ENCODE measurements around the gene KRT40. TPM values are rescaled to one million over a fixed set of nuclear protein-coding genes. Genes with fewer than 3 reads are reported as not detected.

KRT40 gene
- total RNA-seq, 1 experiment from 2014 or later: not detected

GRCh38 chr17:40992666-40993065 lies 8.5 kb upstream of the KRT40 start:
- intact Hi-C loops (cut with micrococcal nuclease; ENCODE audit: unreplicated experiment): no loop called here
- Histone ChIP-seq H3K9me3 (ENCODE audit: control insufficient read depth, insufficient read depth, low read depth, low read length) (no peaks in the 10 kb centered on the region), H3K36me3 (ENCODE audit: control insufficient read depth, insufficient read depth, low read length) (no peaks in the 10 kb centered on the region), H3K27ac (ENCODE audit: low read length) (no peak overlapping the region), H3K27me3 (ENCODE audit: control insufficient read depth, insufficient read depth, low read length) (peaks cover 13% of the 10 kb centered on the region), H3K4me1 (ENCODE audit: control insufficient read depth, insufficient read depth, low read length) (no peaks in the 10 kb centered on the region), H3K4me3 (ENCODE audit: low read depth in 2 of 2, low read length in 2 of 2) (no peak overlapping the region)
- no TSS peak for BruUV-seq (replicated peaks)
- DNase-seq (ENCODE audit: low read depth, low spot score): no peak
- in situ Hi-C loops (cut with HindIII; ENCODE audit: low pct_unique_long_range_greater_than_20kb, low sequenced_read_pairs): no loop called here
- no peak for ATAC-seq
- TF ChIP-seq CTCF (IDR thresholded peaks at IDR 0.05) (no peak), SIN3A (IDR thresholded peaks at IDR 0.05; ENCODE audit: borderline replicate concordance, insufficient read depth, low read depth, low read length) (no peak), TCF7L2 (IDR thresholded peaks at IDR 0.05; ENCODE audit: low read depth, low read length) (no peak), POLR2AphosphoS5 (IDR thresholded peaks at IDR 0.05; ENCODE audit: low read depth, low read length) (no peak), REST (IDR thresholded peaks at IDR 0.05; ENCODE audit: insufficient read depth in 1 of 2, low read depth in 2 of 2, low read length in 1 of 2) (no peak)
- ChIA-PET POLR2A (no interaction called here), CTCF (interaction anchor here (0.9 kb wide), 1 partner anchor 330 kb away, joined by 3 read pairs; no protein-coding TSS in a partner anchor)

- ChIA-PET POLR2A (no interaction called here), CTCF (no interaction called here)
- H3K27ac ChIP-seq (ENCODE audit: low read length): no peak overlapping the region
- DNase-seq (ENCODE audit: low read depth, low spot score): no peak
- TF ChIP-seq CTCF (IDR thresholded peaks at IDR 0.05) (no peak), REST (IDR thresholded peaks at IDR 0.05; ENCODE audit: insufficient read depth in 1 of 2, low read depth in 2 of 2, low read length in 1 of 2) (no peak)
- H3K27me3 ChIP-seq (ENCODE audit: control insufficient read depth, insufficient read depth, low read length): 0 out of 2 replicates have a peak, but pooled peaks cover 4% of the 10 kb centered on the region
- in situ Hi-C loops (cut with HindIII; ENCODE audit: low pct_unique_long_range_greater_than_20kb, low sequenced_read_pairs) (no loop called here), intact Hi-C loops (cut with micrococcal nuclease; ENCODE audit: unreplicated experiment) (no loop called here)
- no peaks in the 10 kb centered on the region for H3K9me3 ChIP-seq (ENCODE audit: control insufficient read depth, insufficient read depth, low read depth, low read length)
- no peaks in the 10 kb centered on the region for H3K4me1 ChIP-seq (ENCODE audit: control insufficient read depth, insufficient read depth, low read length)
- H3K4me3 ChIP-seq (ENCODE audit: low read depth in 2 of 2, low read length in 2 of 2): no peak overlapping the region
- no TSS peak for BruUV-seq (replicated peaks)
- H3K36me3 ChIP-seq (ENCODE audit: control insufficient read depth, insufficient read depth, low read length): no peaks in the 10 kb centered on the region
- no peak for ATAC-seq
These were observed 2.8 kb upstream of the KRT40 start for GRCh38 chr17:40986920-40987319.
